WTC11 (cell line): Measurements from ENCODE around the gene CCM2. TPM values are rescaled to one million over a fixed set of nuclear protein-coding genes. Genes with fewer than 3 reads are reported as not detected.

Experiments used
- ATAC-seq: fragments of 200-7000 bp; cut with Tn5 transposase; 2 replicates; pipeline ENCODE4 v1.10.0; 2021; ENCODE audit warnings: mild to moderate bottlenecking, moderate library complexity
- CTCF ChIA-PET: fragments of 300-600 bp; sonication (Branson Sonifier 250); formaldehyde crosslinking; loops from one replicate; lab custom pipeline; 2021; ENCODE audit warnings: antibody characterized with exemption; lab: Charles Lee
- POLR2A ChIA-PET: fragments of 350-600 bp; sonication (Branson Sonifier 250); formaldehyde crosslinking; loops from one replicate; lab custom pipeline; 2021; ENCODE audit warnings: antibody characterized with exemption; lab: Charles Lee
- DNase-seq: peaks from one replicate; pipeline ENCODE4 v3.0.0; 2021; ENCODE audit warnings: low spot score
- H3K27ac Mint-ChIP-seq: 2 replicates; pipeline ENCODE4 v1.8.0; 2021; ENCODE audit warnings: mixed read lengths
- H3K27me3 Mint-ChIP-seq: 2 replicates; pipeline ENCODE4 v1.8.0; 2021; ENCODE audit warnings: low read depth, mild to moderate bottlenecking, moderate library complexity, mixed read lengths
- H3K36me3 Mint-ChIP-seq: 2 replicates; pipeline ENCODE4 v1.8.0; 2021; ENCODE audit warnings: mixed read lengths
- H3K4me1 Mint-ChIP-seq: 2 replicates; pipeline ENCODE4 v1.8.0; 2022; ENCODE audit warnings: mixed read lengths
- H3K4me3 Mint-ChIP-seq: 2 replicates; pipeline ENCODE4 v1.8.0; 2021; ENCODE audit warnings: mild to moderate bottlenecking, moderate library complexity, mixed read lengths
- H3K9me3 Mint-ChIP-seq: 2 replicates; pipeline ENCODE4 v1.8.0; 2021; ENCODE audit warnings: mixed read lengths
- AR ChIP-seq: fragments of 250-450 bp; sonication (Bioruptor Pico); IDR thresholded peaks from 2 replicates; pipeline ENCODE4 v1.9.0; 2021; ENCODE audit warnings: mild to moderate bottlenecking
- CBFB ChIP-seq: sonication (generic); formaldehyde crosslinking; IDR thresholded peaks from 2 replicates; pipeline ENCODE4 v1.8.1; 2022; ENCODE audit warnings: mild to moderate bottlenecking, low read depth, missing genetic modification reagents
- GABPB1 ChIP-seq: sonication (generic); formaldehyde crosslinking; IDR thresholded peaks from 2 replicates; pipeline ENCODE4 v1.8.1; 2023; ENCODE audit warnings: mild to moderate bottlenecking, missing genetic modification reagents
- GTF2I ChIP-seq: fragments of 250-450 bp; sonication (Bioruptor Pico); conservative IDR thresholded peaks from 2 replicates; pipeline ENCODE4 v1.4.0; 2021; ENCODE audit warnings: mild to moderate bottlenecking
- HMGXB4 ChIP-seq: sonication (generic); formaldehyde crosslinking; IDR thresholded peaks from 2 replicates; pipeline ENCODE4 v1.8.1; 2023; ENCODE audit warnings: mild to moderate bottlenecking, moderate library complexity, missing genetic modification reagents
- MAX ChIP-seq: sonication (generic); formaldehyde crosslinking; IDR thresholded peaks from 2 replicates; pipeline ENCODE4 v1.8.0; 2022; ENCODE audit warnings: mild to moderate bottlenecking, missing genetic modification reagents
- PRDM15 ChIP-seq: sonication (generic); formaldehyde crosslinking; IDR thresholded peaks from 2 replicates; pipeline ENCODE4 v1.8.0; 2022; ENCODE audit warnings: missing genetic modification reagents
- PRRX2 ChIP-seq: fragments of 250-450 bp; sonication (Bioruptor Pico); IDR thresholded peaks from 2 replicates; pipeline ENCODE4 v1.8.0; 2021; ENCODE audit warnings: mild to moderate bottlenecking
- STAT6 ChIP-seq: sonication (generic); formaldehyde crosslinking; conservative IDR thresholded peaks from 2 replicates; pipeline ENCODE4 v1.8.1; 2023; ENCODE audit warnings: mild to moderate bottlenecking, low read depth, missing genetic modification reagents, moderate library complexity
- TEAD4 ChIP-seq: sonication (generic); formaldehyde crosslinking; IDR thresholded peaks from 2 replicates; pipeline ENCODE4 v1.8.0; 2022; ENCODE audit warnings: mild to moderate bottlenecking, missing genetic modification reagents
- TP53 ChIP-seq: sonication (generic); formaldehyde crosslinking; IDR thresholded peaks from 2 replicates; pipeline ENCODE4 v1.8.1; 2023; ENCODE audit warnings: mild to moderate bottlenecking, missing genetic modification reagents
- ZBTB21 ChIP-seq: sonication (generic); formaldehyde crosslinking; IDR thresholded peaks from 2 replicates; pipeline ENCODE4 v1.8.1; 2023; ENCODE audit warnings: mild to moderate bottlenecking, missing genetic modification reagents, borderline replicate concordance
- ZNF281 ChIP-seq: sonication (generic); formaldehyde crosslinking; IDR thresholded peaks from 2 replicates; pipeline ENCODE4 v1.8.0; 2023; ENCODE audit warnings: mild to moderate bottlenecking, missing genetic modification reagents
- ZNF317 ChIP-seq: sonication (generic); formaldehyde crosslinking; IDR thresholded peaks from 2 replicates; pipeline ENCODE4 v1.8.1; 2023; ENCODE audit warnings: low read depth, mild to moderate bottlenecking, moderate library complexity, missing genetic modification reagents, borderline replicate concordance
- ZNF396 ChIP-seq: fragments of 250-450 bp; sonication (Bioruptor Pico); IDR thresholded peaks from 2 replicates; pipeline ENCODE4 v1.8.0; 2021; ENCODE audit warnings: mild to moderate bottlenecking, moderate library complexity, borderline replicate concordance
- total RNA-seq: library from RNA; stranded (reverse); gene quantifications from 3 replicates; pipeline ENCODE4 v1.2.3, GENCODE V29; 2021

CCM2 gene
- total RNA-seq, 1 experiment from 2014 or later = 32.7 TPM

- CTCF ChIA-PET = interaction anchor here (1.1 to 2.9 kb wide), 2 partner anchors 62 to 100 kb away, joined by 5 to 10 read pairs; no protein-coding TSS in a partner anchor
- POLR2A ChIA-PET = no interaction called here
Measured at GRCh38 chr7:45035371-45035770, 35.4 kb downstream of the CCM2 start.

GRCh38 chr7:45035893-45036292 is 35.9 kb downstream of the CCM2 start:
- Mint-ChIP-seq H3K9me3 (no peaks in the 10 kb centered on the region), H3K27me3 (no peaks in the 10 kb centered on the region), H3K36me3 (peaks cover 16% of the 10 kb centered on the region), H3K4me3 (no peak overlapping the region), H3K4me1 (peaks cover 32% of the 10 kb centered on the region), H3K27ac (peak overlapping the region; percentile 75)
- no peak for DNase-seq
- no peak for ATAC-seq
- CTCF ChIA-PET = interaction anchor here (1.1 to 2.9 kb wide), 2 partner anchors 62 to 100 kb away, joined by 5 to 10 read pairs; no protein-coding TSS in a partner anchor
- POLR2A ChIA-PET = no interaction called here
- TF ChIP-seq ZNF281 (CRISPR knock-in tag) (no peak), GABPB1 (no peak), TEAD4 (CRISPR knock-in tag) (no peak), ZNF317 (CRISPR knock-in tag) (no peak), ZNF396 (CRISPR knock-in tag) (no peak), PRDM15 (CRISPR knock-in tag) (no peak)

More at GRCh38 chr7:45035371-45035770, 35.4 kb downstream of the CCM2 start:
- Mint-ChIP-seq H3K27me3 (no peaks in the 10 kb centered on the region), H3K27ac (no peak overlapping the region; the same call in 1 of the 2 replicates), H3K36me3 (peaks cover 16% of the 10 kb centered on the region), H3K9me3 (no peaks in the 10 kb centered on the region), H3K4me3 (no peak overlapping the region), H3K4me1 (peaks cover 32% of the 10 kb centered on the region)
- DNase-seq (no peak), ATAC-seq (no peak)
- TF ChIP-seq GTF2I (CRISPR knock-in tag) (no peak), MAX (CRISPR knock-in tag) (no peak), STAT6 (CRISPR knock-in tag) (no peak), HMGXB4 (CRISPR knock-in tag) (no peak), CBFB (CRISPR knock-in tag) (no peak), TP53 (CRISPR knock-in tag) (no peak), ZBTB21 (CRISPR knock-in tag) (no peak), AR (CRISPR knock-in tag) (no peak), PRRX2 (CRISPR knock-in tag) (no peak)
